ENCODE results near the gene ZBTB20. TPM values are rescaled to one million over a fixed set of nuclear protein-coding genes. Genes with fewer than 3 reads are reported as not detected.

The ZBTB20 gene
- total and polyA plus RNA-seq, 5 experiments from 2014 or later, result 16.5 to 50.8 (median 22.0) TPM

DNA sequence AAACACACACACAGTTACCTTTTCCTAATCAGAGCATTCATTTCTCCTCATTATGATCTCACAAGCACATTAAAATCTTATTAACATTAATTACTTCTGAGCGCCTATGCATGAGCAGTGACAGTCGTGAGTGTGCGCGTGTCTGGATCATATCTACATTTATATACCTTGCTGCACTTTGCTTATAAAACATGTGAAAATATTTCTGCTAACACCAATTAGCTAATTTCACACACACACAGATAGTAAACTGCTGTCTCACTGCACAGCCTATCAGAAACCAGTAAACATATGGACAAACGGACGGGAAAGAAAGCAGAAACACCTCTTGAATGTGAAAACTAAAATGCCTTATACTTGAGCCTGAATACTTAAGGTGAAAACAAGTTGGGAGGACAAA, 64.8 kb downstream of the ZBTB20 start:
- Mint-ChIP-seq H3K36me3 (peaks cover 0 to 11% (median 8%) of the 10 kb centered on the region in 3 donors), H3K4me3 (peak overlapping the region in 1 of 10 donors; percentile 1), H3K27me3 (no peaks in the 10 kb centered on the region), H3K4me1 (peaks cover 18 to 55% (median 48%) of the 10 kb centered on the region in 4 donors), H3K27ac (no peak overlapping the region), H3K9me3 (no peaks in the 10 kb centered on the region)
- ATAC-seq (no peak), DNase-seq (no peak)
- POLR2A ChIA-PET, result interaction anchor here (1.0 kb wide), 1 partner anchor 71 kb away, joined by 3 read pairs; no protein-coding TSS in a partner anchor

GRCh38 chr3:115081444-115081843, 65.6 kb downstream of the ZBTB20 start:
- no peaks in the 10 kb centered on the region for H3K27me3 Mint-ChIP-seq
- POLR2A ChIA-PET, result interaction anchor here (1.0 kb wide), 1 partner anchor 72 kb away, joined by 3 read pairs; no protein-coding TSS in a partner anchor
- H3K36me3 Mint-ChIP-seq, result peaks cover 0 to 18% (median 13%) of the 10 kb centered on the region in 3 donors
- ATAC-seq (no peak), DNase-seq (no peak)
- H3K27ac Mint-ChIP-seq, result no peak overlapping the region
- H3K9me3 Mint-ChIP-seq, result no peaks in the 10 kb centered on the region
- no peak overlapping the region for H3K4me3 Mint-ChIP-seq
- peaks cover 23 to 60% (median 45%) of the 10 kb centered on the region in 4 donors for H3K4me1 Mint-ChIP-seq

DNA sequence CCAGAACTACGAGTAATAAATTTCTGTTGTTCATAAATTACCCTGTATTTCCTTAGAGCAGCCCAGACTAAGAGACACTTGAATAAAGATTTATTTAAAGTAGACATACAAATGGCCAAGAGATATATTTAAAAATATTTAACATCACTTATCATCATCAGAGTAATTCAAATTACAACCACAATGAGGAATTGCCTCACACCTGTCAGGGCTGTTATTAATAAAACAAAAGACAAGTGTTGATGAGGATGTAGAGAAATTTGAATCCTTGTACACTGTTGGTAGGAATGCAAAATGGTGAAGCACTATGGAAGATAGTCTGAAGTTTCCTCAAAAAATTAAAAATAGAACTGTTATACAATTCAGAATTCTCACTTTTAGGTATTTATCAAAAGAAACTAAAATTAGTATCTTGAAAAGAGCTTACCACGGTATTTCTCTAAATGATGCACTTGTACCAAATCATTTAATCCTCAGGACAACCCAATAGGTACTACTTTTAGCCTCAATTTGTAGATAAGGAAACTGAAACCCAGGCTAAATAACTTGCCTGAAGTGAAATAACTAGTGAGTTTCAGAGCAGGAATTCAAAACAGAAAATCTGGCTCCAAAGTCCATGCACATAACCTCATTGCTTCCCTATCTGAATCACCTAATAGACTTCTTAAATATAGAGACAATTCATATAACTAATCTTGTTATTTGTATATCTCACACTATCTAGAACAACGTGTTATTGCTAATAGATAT, 69.4 kb downstream of the ZBTB20 start:
- Mint-ChIP-seq H3K27me3 (no peaks in the 10 kb centered on the region), H3K4me1 (peaks cover 19 to 43% (median 36%) of the 10 kb centered on the region in 4 donors), H3K4me3 (no peak overlapping the region), H3K36me3 (peaks cover 5 to 26% (median 24%) of the 10 kb centered on the region in 3 donors), H3K27ac (no peak overlapping the region), H3K9me3 (peaks cover 0 to 1% (median 0%) of the 10 kb centered on the region in 9 donors)
- ATAC-seq (no peak), DNase-seq (no peak)
- POLR2A ChIA-PET, result no interaction called here

DNA sequence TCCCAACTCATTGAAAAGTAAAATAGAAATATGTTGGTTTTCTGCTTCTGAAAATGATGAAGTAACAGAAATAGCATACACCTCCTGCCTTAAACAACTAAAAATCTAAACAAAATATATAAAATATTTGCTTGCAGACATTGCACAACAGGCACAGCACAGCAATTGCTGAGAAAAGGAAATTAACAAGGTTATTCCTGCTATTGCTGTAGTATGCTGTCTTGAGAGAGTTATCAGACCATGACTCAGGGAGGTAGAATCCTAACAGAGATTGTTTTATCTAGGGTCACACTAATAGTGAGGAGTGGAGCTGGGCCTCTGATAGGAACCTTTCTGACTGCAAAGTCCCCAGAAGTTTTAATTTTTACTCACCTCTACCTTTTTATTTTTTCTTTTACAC, 72.6 kb downstream of the ZBTB20 start:
- H3K4me3 Mint-ChIP-seq, result no peak overlapping the region
- H3K9me3 Mint-ChIP-seq, result peaks cover 0 to 3% (median 0%) of the 10 kb centered on the region in 9 donors
- no peaks in the 10 kb centered on the region for H3K27me3 Mint-ChIP-seq
- DNase-seq, result no peak
- POLR2A ChIA-PET, result no interaction called here
- ATAC-seq, result no peak
- H3K4me1 Mint-ChIP-seq, result peaks cover 18 to 41% (median 32%) of the 10 kb centered on the region in 4 donors
- H3K27ac Mint-ChIP-seq, result peak overlapping the region in 1 of 10 donors; percentile 58
- H3K36me3 Mint-ChIP-seq, result peaks cover 8 to 45% (median 42%) of the 10 kb centered on the region in 3 donors

- no peaks in the 10 kb centered on the region for H3K27me3 Mint-ChIP-seq
- H3K9me3 Mint-ChIP-seq, result peaks cover 0 to 3% (median 0%) of the 10 kb centered on the region in 9 donors
- H3K27ac Mint-ChIP-seq, result peak overlapping the region in 1 of 10 donors; percentile 54
- no peak overlapping the region for H3K4me3 Mint-ChIP-seq
- POLR2A ChIA-PET, result no interaction called here
- ATAC-seq, result no peak
- peaks cover 23 to 49% (median 38%) of the 10 kb centered on the region in 4 donors for H3K4me1 Mint-ChIP-seq
- no peak for DNase-seq
- peaks cover 8 to 59% (median 41%) of the 10 kb centered on the region in 3 donors for H3K36me3 Mint-ChIP-seq
Measured at GRCh38 chr3:115072265-115073021, 74.6 kb downstream of the ZBTB20 start.

DNA sequence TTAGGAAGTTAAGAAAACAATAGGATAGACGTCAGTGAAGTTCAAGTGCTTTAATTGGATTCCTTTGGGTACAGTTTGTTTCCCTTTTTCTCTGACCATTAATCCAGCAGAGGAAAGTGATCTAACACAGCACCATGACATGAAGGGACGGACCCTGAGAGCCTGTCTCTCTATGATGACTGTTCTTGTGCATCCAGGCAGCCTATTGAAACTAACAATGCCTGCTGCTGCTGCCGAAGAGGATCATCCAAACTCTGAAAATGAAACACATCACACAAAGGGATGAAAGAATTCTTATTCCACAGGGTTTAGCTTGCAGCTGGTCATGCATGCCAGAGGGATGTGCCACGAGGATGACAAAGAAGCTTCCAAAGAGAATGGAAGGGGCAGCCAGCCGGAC, 75.5 kb downstream of the ZBTB20 start:
- no peak for ATAC-seq
- H3K4me1 Mint-ChIP-seq, result peaks cover 19 to 42% (median 35%) of the 10 kb centered on the region in 4 donors
- H3K36me3 Mint-ChIP-seq, result peaks cover 8 to 53% (median 35%) of the 10 kb centered on the region in 3 donors
- no peaks in the 10 kb centered on the region for H3K27me3 Mint-ChIP-seq
- no peak overlapping the region for H3K27ac Mint-ChIP-seq
- POLR2A ChIA-PET, result no interaction called here
- H3K9me3 Mint-ChIP-seq, result peaks cover 0 to 3% (median 0%) of the 10 kb centered on the region in 9 donors
- no peak overlapping the region for H3K4me3 Mint-ChIP-seq
- no peak for DNase-seq

GRCh38 chr3:115071166-115071565, 75.9 kb downstream of the ZBTB20 start:
- POLR2A ChIA-PET, result no interaction called here
- H3K4me1 Mint-ChIP-seq, result peaks cover 20 to 42% (median 35%) of the 10 kb centered on the region in 4 donors
- no peak for ATAC-seq
- no peak for DNase-seq
- no peak overlapping the region for H3K4me3 Mint-ChIP-seq
- no peaks in the 10 kb centered on the region for H3K27me3 Mint-ChIP-seq
- peak overlapping the region in 1 of 10 donors; percentile 34 for H3K27ac Mint-ChIP-seq
- H3K9me3 Mint-ChIP-seq, result peaks cover 0 to 3% (median 0%) of the 10 kb centered on the region in 9 donors
- peaks cover 12 to 53% (median 36%) of the 10 kb centered on the region in 3 donors for H3K36me3 Mint-ChIP-seq

DNA sequence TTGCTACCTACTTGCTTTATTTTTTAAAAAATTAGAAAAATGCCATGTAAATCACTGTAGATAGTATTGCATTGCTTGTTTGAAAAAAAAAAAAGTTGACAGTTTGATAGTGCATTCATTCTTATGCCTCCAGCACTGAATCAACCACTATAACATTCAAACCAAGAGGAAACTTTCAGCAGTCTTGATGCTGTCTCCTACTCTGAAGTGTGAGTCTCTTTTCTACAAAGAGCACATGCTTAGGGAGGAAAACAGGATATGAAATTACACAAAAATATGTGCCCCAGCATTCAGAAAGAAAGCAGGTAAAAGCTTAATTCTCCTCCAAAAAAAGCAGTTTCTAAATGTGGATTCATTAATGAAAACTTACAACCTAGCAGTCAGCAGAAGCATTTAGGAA, 78.3 kb downstream of the ZBTB20 start:
- peaks cover 18 to 55% (median 32%) of the 10 kb centered on the region in 3 donors for H3K36me3 Mint-ChIP-seq
- DNase-seq, result no peak
- H3K4me3 Mint-ChIP-seq, result peak overlapping the region in 1 of 10 donors; percentile 21
- H3K4me1 Mint-ChIP-seq, result peaks cover 19 to 40% (median 31%) of the 10 kb centered on the region in 4 donors
- no peaks in the 10 kb centered on the region for H3K27me3 Mint-ChIP-seq
- POLR2A ChIA-PET, result no interaction called here
- H3K9me3 Mint-ChIP-seq, result peaks cover 0 to 3% (median 0%) of the 10 kb centered on the region in 9 donors
- no peak for ATAC-seq
- peak overlapping the region in 4 of 10 donors; percentile 6 to 68 (median 12) for H3K27ac Mint-ChIP-seq

GRCh38 chr3:115062412-115062956, 84.6 kb downstream of the ZBTB20 start:
- no peak overlapping the region for H3K27ac Mint-ChIP-seq
- H3K9me3 Mint-ChIP-seq, result peaks cover 0 to 11% (median 0%) of the 10 kb centered on the region in 9 donors
- H3K4me3 Mint-ChIP-seq, result no peak overlapping the region
- no peak for DNase-seq
- peaks cover 1 to 12% (median 7%) of the 10 kb centered on the region in 4 donors for H3K4me1 Mint-ChIP-seq
- peaks cover 22 to 40% (median 38%) of the 10 kb centered on the region in 3 donors for H3K36me3 Mint-ChIP-seq
- no peak for ATAC-seq
- POLR2A ChIA-PET, result no interaction called here
- H3K27me3 Mint-ChIP-seq, result no peaks in the 10 kb centered on the region

- Mint-ChIP-seq H3K9me3 (peaks cover 0 to 11% (median 0%) of the 10 kb centered on the region in 9 donors), H3K36me3 (peaks cover 22 to 39% (median 38%) of the 10 kb centered on the region in 3 donors), H3K27me3 (no peaks in the 10 kb centered on the region), H3K27ac (peak overlapping the region in 1 of 10 donors; percentile 42), H3K4me3 (no peak overlapping the region), H3K4me1 (peaks cover 1 to 12% (median 7%) of the 10 kb centered on the region in 4 donors)
- DNase-seq (no peak), ATAC-seq (no peak)
- POLR2A ChIA-PET, result no interaction called here
Measured at GRCh38 chr3:115062009-115062408, 85.1 kb downstream of the ZBTB20 start.

DNA sequence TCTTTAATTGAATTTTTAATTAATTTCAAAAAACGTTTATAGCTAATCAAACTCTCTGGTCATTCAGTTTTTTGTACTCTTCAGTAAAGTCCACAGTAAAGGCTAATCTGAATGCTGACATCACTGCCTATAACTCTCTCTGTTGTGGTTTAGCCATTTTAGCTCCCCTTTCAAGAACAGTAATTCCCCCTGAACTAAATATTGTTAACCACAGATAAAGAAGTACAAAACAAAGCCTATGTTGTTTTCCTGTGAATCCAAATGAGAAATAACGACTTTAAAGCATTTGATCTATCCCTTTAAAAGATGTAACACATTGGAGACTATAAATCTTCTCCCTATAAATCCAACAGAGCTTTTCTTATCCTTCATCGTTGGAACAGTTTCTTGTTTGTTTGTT, 94.2 kb downstream of the ZBTB20 start:
- Mint-ChIP-seq H3K4me3 (no peak overlapping the region), H3K4me1 (peaks cover 3 to 12% (median 5%) of the 10 kb centered on the region in 4 donors), H3K27me3 (no peaks in the 10 kb centered on the region), H3K36me3 (peaks cover 0 to 6% (median 3%) of the 10 kb centered on the region in 3 donors), H3K27ac (peak overlapping the region in 1 of 10 donors; percentile 70), H3K9me3 (peaks cover 0 to 3% (median 0%) of the 10 kb centered on the region in 9 donors)
- ATAC-seq, result no peak
- no peak for DNase-seq
- POLR2A ChIA-PET, result no interaction called here

- no peak for DNase-seq
Measured at GRCh38 chr3:115042351-115042750, 104.7 kb downstream of the ZBTB20 start.

More at GRCh38 chr3:115042351-115042750, 104.7 kb downstream of the ZBTB20 start:
- peaks cover 8 to 30% (median 13%) of the 10 kb centered on the region in 4 donors for H3K4me1 Mint-ChIP-seq
- H3K4me3 Mint-ChIP-seq, result no peak overlapping the region
- H3K27me3 Mint-ChIP-seq, result no peaks in the 10 kb centered on the region
- ATAC-seq, result no peak
- POLR2A ChIA-PET, result no interaction called here
- peak overlapping the region in 2 of 10 donors; percentile 16 to 28 for H3K27ac Mint-ChIP-seq
- H3K9me3 Mint-ChIP-seq, result no peaks in the 10 kb centered on the region
- no peaks in the 10 kb centered on the region for H3K36me3 Mint-ChIP-seq
